Measurements from ENCODE around the gene KNL1. TPM values are rescaled to one million over a fixed set of nuclear protein-coding genes. Genes with fewer than 3 reads are reported as not detected.
A peak's percentile ranks its signal among the peaks of the same experiment; 100 is the strongest.

KNL1 gene
- total and polyA plus RNA-seq, 10 of the 15 experiments (the other 5 are each of a cell fraction or from before 2014, with no cell fraction given), result 10.9 to 55.5 (median 28.4) TPM

GRCh38 chr15:40696228-40696627 lies 102.2 kb downstream of the KNL1 start:
- Histone ChIP-seq H3K4me2 (ENCODE audit: control insufficient read depth, insufficient read depth) (peak overlapping the region; percentile 64), H4K20me1 (ENCODE audit: control insufficient read depth, insufficient read depth) (no peaks in the 10 kb centered on the region), H2AFZ (ENCODE audit: control insufficient read depth, low read depth, low read length) (no peak overlapping the region), H3K27me3 (replicated peaks in 1 of 2; ENCODE audit: control insufficient read depth in 2 of 2, insufficient read depth in 2 of 2, low read length in 1 of 2) (no peaks in the 10 kb centered on the region), H3K4me1 (ENCODE audit: control insufficient read depth, insufficient read depth, low read length) (peaks cover 2% of the 10 kb centered on the region), H3K9me3 (replicated peaks; ENCODE audit: control insufficient read depth, insufficient read depth, low read length) (no peaks in the 10 kb centered on the region), H3K27ac (ENCODE audit: control insufficient read depth, insufficient read depth) (peak overlapping the region; percentile 86), H3K4me3 (peak overlapping the region; percentile 96), H3K79me2 (ENCODE audit: control insufficient read depth, insufficient read depth, low read length) (peaks cover 26% of the 10 kb centered on the region), H3K9ac (ENCODE audit: control insufficient read depth, insufficient read depth, low read length) (peak overlapping the region; percentile 85), H3K36me3 (ENCODE audit: control insufficient read depth in 2 of 2, insufficient read depth in 2 of 2, low read length in 1 of 2) (peaks cover 0 to 11% of the 10 kb centered on the region in 2 experiments; a peak in 3 of 4 replicates)
- POLR2A ChIA-PET, result interaction anchor here (1.0 kb wide), 1 partner anchor 13 kb away, joined by 3 read pairs; no protein-coding TSS in a partner anchor
- SMC1A ChIA-PET (ENCODE audit: uncharacterized antibody, unreplicated experiment), result interaction anchor here (1.5 to 2.4 kb wide), 3 partner anchors 16 to 61 kb away, joined by 4 to 8 read pairs (median 6); no protein-coding TSS in a partner anchor
- in situ Hi-C loops (cut with MboI), result loop anchor here (5.0 kb wide), 1 partner anchor 56 kb away; no protein-coding TSS in a partner anchor
- CTCF ChIA-PET, result interaction anchor here (0.7 to 1.1 kb wide), 3 partner anchors 16 to 86 kb away, joined by 3 to 4 read pairs (median 3); no protein-coding TSS in a partner anchor
- TF ChIP-seq ZZZ3 (IDR thresholded peaks at IDR 0.05; ENCODE audit: control insufficient read depth, insufficient read length, low read depth) (no peak), WRNIP1 (IDR thresholded peaks at IDR 0.05; ENCODE audit: borderline replicate concordance, low read depth, low read length) (no peak), FOS (IDR thresholded peaks at IDR 0.05; ENCODE audit: borderline replicate concordance, extremely low read depth, insufficient read length) (no peak), NR2C1 (IDR thresholded peaks at IDR 0.05) (no peak), JUNB (IDR thresholded peaks at IDR 0.05) (no peak)
- WGBS (ENCODE audit: insufficient coverage, insufficient replicate concordance, low lambda C conversion rate, missing lambda C conversion rate), result 65% methylated on average over 11 of the region's 11 CpGs
- RAD21 ChIA-PET (ENCODE audit: unreplicated experiment), result no interaction called here
- no peak for FAIRE-seq
- BruUV-seq (replicated peaks), result no TSS peak
- no peak for ATAC-seq
- no peak for DNase-seq (ENCODE audit: low read depth, low spot score)
- intact Hi-C loops (cut with micrococcal nuclease; ENCODE audit: unreplicated experiment), result loop anchor here (5.0 kb wide), 1 partner anchor 196 kb away; the partner anchor contains the start of gene VPS18

- ChIA-PET SMC1A (ENCODE audit: uncharacterized antibody, unreplicated experiment) (interaction anchor here (1.1 to 1.2 kb wide), 2 partner anchors 59 to 84 kb away, joined by 3 read pairs; no protein-coding TSS in a partner anchor), RAD21 (ENCODE audit: unreplicated experiment) (interaction anchor here (0.6 kb wide), 1 partner anchor 316 kb away, joined by 3 read pairs; no protein-coding TSS in a partner anchor), CTCF (interaction anchor here (0.7 to 1.5 kb wide), 3 partner anchors 85 to 300 kb away, joined by 3 to 4 read pairs (median 3); no protein-coding TSS in a partner anchor), POLR2A (interaction anchor here (0.5 to 0.6 kb wide), 3 partner anchors 48 to 129 kb away, joined by 3 to 4 read pairs (median 3); partner anchors contain the start of gene RPUSD2)
- in situ Hi-C loops (cut with MboI) (loop anchor here (5.0 kb wide), 1 partner anchor 54 kb away; no protein-coding TSS in a partner anchor), intact Hi-C loops (cut with micrococcal nuclease; ENCODE audit: unreplicated experiment) (loop anchor here (5.0 kb wide), 1 partner anchor 194 kb away; the partner anchor contains the start of gene VPS18)
- no peak overlapping the region for H3K9ac ChIP-seq (ENCODE audit: control insufficient read depth, insufficient read depth, low read length)
- peaks cover 26% of the 10 kb centered on the region for H3K79me2 ChIP-seq (ENCODE audit: control insufficient read depth, insufficient read depth, low read length)
- WGBS (ENCODE audit: insufficient coverage, insufficient replicate concordance, low lambda C conversion rate, missing lambda C conversion rate), result 97% methylated on average over 7 of the region's 7 CpGs
- H3K4me3 ChIP-seq, result no peak overlapping the region
- peaks cover 2% of the 10 kb centered on the region for H3K4me1 ChIP-seq (ENCODE audit: control insufficient read depth, insufficient read depth, low read length)
- peaks cover 0 to 14% of the 10 kb centered on the region in 2 experiments; a peak in 3 of 4 replicates for H3K36me3 ChIP-seq (ENCODE audit: control insufficient read depth in 2 of 2, insufficient read depth in 2 of 2, low read length in 1 of 2)
- H3K9me3 ChIP-seq (replicated peaks; ENCODE audit: control insufficient read depth, insufficient read depth, low read length), result no peaks in the 10 kb centered on the region
- BruUV-seq (replicated peaks), result no TSS peak
- no peaks in the 10 kb centered on the region for H4K20me1 ChIP-seq (ENCODE audit: control insufficient read depth, insufficient read depth)
- H3K27me3 ChIP-seq (replicated peaks in 1 of 2; ENCODE audit: control insufficient read depth in 2 of 2, insufficient read depth in 2 of 2, low read length in 1 of 2), result no peaks in the 10 kb centered on the region
- no peak for FAIRE-seq
- no peak for DNase-seq (ENCODE audit: low read depth, low spot score)
- no peak overlapping the region for H3K27ac ChIP-seq (ENCODE audit: control insufficient read depth, insufficient read depth)
- H3K4me2 ChIP-seq (ENCODE audit: control insufficient read depth, insufficient read depth), result no peak overlapping the region
- ATAC-seq, result no peak
- no peak overlapping the region for H2AFZ ChIP-seq (ENCODE audit: control insufficient read depth, low read depth, low read length)
- TF ChIP-seq LARP7 (IDR thresholded peaks at IDR 0.05) (no peak), CBFB (IDR thresholded peaks at IDR 0.05; ENCODE audit: low read depth) (no peak), ZNF622 (IDR thresholded peaks at IDR 0.05) (no peak), IKZF1 (conservative IDR thresholded peaks at IDR 0.05) (no peak), SRF (IDR thresholded peaks at IDR 0.05; ENCODE audit: low read depth in 2 of 2, low read length in 2 of 2) (no peak), GABPA (IDR thresholded peaks at IDR 0.05; ENCODE audit: low read depth) (no peak), YBX1 (IDR thresholded peaks at IDR 0.05) (no peak), CBX3 (IDR thresholded peaks at IDR 0.05; ENCODE audit: borderline replicate concordance, low read depth) (no peak), SUPT20H (IDR thresholded peaks at IDR 0.05; ENCODE audit: borderline replicate concordance, control insufficient read depth, low read depth, low read length) (no peak), BCLAF1 (IDR thresholded peaks at IDR 0.05) (no peak), ZNF384 (IDR thresholded peaks at IDR 0.05; ENCODE audit: borderline replicate concordance, low read depth, low read length) (no peak)
These were observed 103.9 kb downstream of the KNL1 start for GRCh38 chr15:40697916-40698315.

Measured in GM12878 (cell line).